ENCODE results near the gene HPX.
A peak's percentile ranks its signal among the peaks of the same experiment; 100 is the strongest.

The HPX gene

GRCh38 chr11:6404342-6405051 is 36.3 kb downstream of the HPX start:
- peak; percentile 12 for DNase-seq (ENCODE audit: low spot score)
- no peak for TF ChIP-seq CTCF (IDR thresholded peaks at IDR 0.05; ENCODE audit: extremely low read depth, missing control alignments)

- no peak for DNase-seq (ENCODE audit: low spot score)
- no peak for TF ChIP-seq CTCF (IDR thresholded peaks at IDR 0.05; ENCODE audit: extremely low read depth, missing control alignments)
These were observed 37.2 kb downstream of the HPX start for GRCh38 chr11:6403539-6403938.

GRCh38 chr11:6402561-6402981 is 38.2 kb downstream of the HPX start:
- no peak for TF ChIP-seq CTCF (IDR thresholded peaks at IDR 0.05; ENCODE audit: extremely low read depth, missing control alignments)
- DNase-seq (ENCODE audit: low spot score): peak; percentile 82

GRCh38 chr11:6402061-6402470 is 38.7 kb downstream of the HPX start:
- peak; percentile 64 for DNase-seq (ENCODE audit: low spot score)
- TF ChIP-seq CTCF (IDR thresholded peaks at IDR 0.05; ENCODE audit: extremely low read depth, missing control alignments): no peak

GRCh38 chr11:6401464-6401863 is 39.3 kb downstream of the HPX start:
- no peak for DNase-seq (ENCODE audit: low spot score)
- TF ChIP-seq CTCF (IDR thresholded peaks at IDR 0.05; ENCODE audit: extremely low read depth, missing control alignments): no peak

GRCh38 chr11:6400431-6401345 is 40.1 kb downstream of the HPX start:
- no peak for TF ChIP-seq CTCF (IDR thresholded peaks at IDR 0.05; ENCODE audit: extremely low read depth, missing control alignments)
- DNase-seq (ENCODE audit: low spot score): no peak

- no peak for DNase-seq (ENCODE audit: low spot score)
- TF ChIP-seq CTCF (IDR thresholded peaks at IDR 0.05; ENCODE audit: extremely low read depth, missing control alignments): no peak
These were observed 43.2 kb downstream of the HPX start for GRCh38 chr11:6397636-6398035.

Data from GM20000 (cell line).